Nephron progenitor cell (in vitro differentiated cells): ENCODE measurements around the gene RECQL5.

Experiments used
- DNase-seq: peaks from one replicate; pipeline ENCODE4 v3.0.0; 2021
- H3K27ac Mint-ChIP-seq: 2 replicates; pipeline ENCODE4 v1.8.0; 2021; ENCODE audit warnings: mild to moderate bottlenecking, moderate library complexity, mixed read lengths
- H3K27me3 Mint-ChIP-seq: 2 replicates; pipeline ENCODE4 v1.8.0; 2021; ENCODE audit warnings: mild to moderate bottlenecking, low read depth, mixed read lengths; ENCODE audit not compliant: poor library complexity
- H3K36me3 Mint-ChIP-seq: 2 replicates; pipeline ENCODE4 v1.8.0; 2021; ENCODE audit warnings: low read depth, mixed read lengths
- H3K4me1 Mint-ChIP-seq: 2 replicates; pipeline ENCODE4 v1.8.0; 2021; ENCODE audit warnings: mixed read lengths
- H3K4me3 Mint-ChIP-seq: 2 replicates; pipeline ENCODE4 v1.8.0; 2021; ENCODE audit warnings: mild to moderate bottlenecking, moderate library complexity, mixed read lengths
- H3K9me3 Mint-ChIP-seq: 2 replicates; pipeline ENCODE4 v1.8.0; 2021; ENCODE audit warnings: mild to moderate bottlenecking, moderate library complexity, mixed read lengths
- TF ChIP-seq, protein P1 (sequence below): fragments of 200-600 bp; sonication (generic); IDR thresholded peaks from 2 replicates; pipeline ENCODE4 v1.5.0; 2021; ENCODE audit warnings: antibody characterized with exemption

The RECQL5 gene

DNA sequence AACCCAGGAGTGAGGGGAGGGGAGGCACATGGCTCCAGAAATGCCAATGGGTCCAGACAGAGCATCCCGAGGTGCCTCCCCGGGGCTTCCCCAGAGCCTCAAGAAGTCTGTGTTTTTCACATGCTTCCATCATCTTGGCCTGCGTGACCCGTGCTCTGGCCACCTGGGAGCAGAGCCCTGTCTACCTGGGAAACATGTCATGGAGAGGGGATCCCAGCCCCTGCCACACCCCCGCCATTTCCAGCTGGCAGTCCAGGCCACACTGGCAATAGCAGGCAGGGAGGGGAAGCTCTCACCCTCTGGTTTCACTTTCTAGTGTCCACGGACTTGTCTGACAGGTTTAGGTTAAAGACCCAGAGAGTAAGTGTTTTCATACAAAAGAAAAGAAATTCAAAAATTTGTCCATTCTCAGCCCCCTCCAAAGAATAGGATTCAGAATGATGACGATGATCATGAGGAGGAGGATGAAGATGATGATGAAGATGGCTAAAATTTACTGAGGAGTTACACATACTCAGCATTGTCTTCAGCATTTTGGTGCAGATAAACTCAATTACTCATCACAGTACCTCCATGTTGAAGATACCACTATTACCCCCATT is 24.7 kb downstream of the RECQL5 start:
- TF ChIP-seq, protein P1, sequence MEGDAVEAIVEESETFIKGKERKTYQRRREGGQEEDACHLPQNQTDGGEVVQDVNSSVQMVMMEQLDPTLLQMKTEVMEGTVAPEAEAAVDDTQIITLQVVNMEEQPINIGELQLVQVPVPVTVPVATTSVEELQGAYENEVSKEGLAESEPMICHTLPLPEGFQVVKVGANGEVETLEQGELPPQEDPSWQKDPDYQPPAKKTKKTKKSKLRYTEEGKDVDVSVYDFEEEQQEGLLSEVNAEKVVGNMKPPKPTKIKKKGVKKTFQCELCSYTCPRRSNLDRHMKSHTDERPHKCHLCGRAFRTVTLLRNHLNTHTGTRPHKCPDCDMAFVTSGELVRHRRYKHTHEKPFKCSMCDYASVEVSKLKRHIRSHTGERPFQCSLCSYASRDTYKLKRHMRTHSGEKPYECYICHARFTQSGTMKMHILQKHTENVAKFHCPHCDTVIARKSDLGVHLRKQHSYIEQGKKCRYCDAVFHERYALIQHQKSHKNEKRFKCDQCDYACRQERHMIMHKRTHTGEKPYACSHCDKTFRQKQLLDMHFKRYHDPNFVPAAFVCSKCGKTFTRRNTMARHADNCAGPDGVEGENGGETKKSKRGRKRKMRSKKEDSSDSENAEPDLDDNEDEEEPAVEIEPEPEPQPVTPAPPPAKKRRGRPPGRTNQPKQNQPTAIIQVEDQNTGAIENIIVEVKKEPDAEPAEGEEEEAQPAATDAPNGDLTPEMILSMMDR: no peak
- Mint-ChIP-seq H3K9me3 (no peaks in the 10 kb centered on the region), H3K4me3 (no peak overlapping the region), H3K4me1 (no peaks in the 10 kb centered on the region), H3K27me3 (peaks cover 3% of the 10 kb centered on the region), H3K36me3 (no peaks in the 10 kb centered on the region), H3K27ac (no peak overlapping the region)
- DNase-seq: no peak

DNA sequence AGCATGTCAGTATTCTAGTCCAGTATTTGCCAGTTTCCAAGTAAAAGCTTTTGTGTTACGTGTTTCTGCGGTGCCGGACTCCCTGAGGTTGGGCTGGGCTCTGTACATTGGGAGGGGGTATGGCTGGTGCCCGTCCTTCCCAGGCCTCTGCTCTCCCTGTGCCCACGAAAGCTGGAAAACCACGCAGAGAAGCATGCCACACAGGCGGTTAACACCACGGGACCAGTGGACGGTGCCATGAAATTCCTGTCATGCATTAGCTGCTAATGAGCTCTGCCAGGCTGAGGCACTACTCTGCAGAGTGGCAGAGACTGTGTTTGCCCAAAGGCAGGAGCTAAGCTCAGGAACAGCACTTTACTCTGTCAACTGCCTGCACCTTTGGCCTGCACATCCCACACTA is 25.6 kb downstream of the RECQL5 start:
- H3K27ac Mint-ChIP-seq: peak overlapping the region; percentile 47
- H3K9me3 Mint-ChIP-seq: no peaks in the 10 kb centered on the region

DNA sequence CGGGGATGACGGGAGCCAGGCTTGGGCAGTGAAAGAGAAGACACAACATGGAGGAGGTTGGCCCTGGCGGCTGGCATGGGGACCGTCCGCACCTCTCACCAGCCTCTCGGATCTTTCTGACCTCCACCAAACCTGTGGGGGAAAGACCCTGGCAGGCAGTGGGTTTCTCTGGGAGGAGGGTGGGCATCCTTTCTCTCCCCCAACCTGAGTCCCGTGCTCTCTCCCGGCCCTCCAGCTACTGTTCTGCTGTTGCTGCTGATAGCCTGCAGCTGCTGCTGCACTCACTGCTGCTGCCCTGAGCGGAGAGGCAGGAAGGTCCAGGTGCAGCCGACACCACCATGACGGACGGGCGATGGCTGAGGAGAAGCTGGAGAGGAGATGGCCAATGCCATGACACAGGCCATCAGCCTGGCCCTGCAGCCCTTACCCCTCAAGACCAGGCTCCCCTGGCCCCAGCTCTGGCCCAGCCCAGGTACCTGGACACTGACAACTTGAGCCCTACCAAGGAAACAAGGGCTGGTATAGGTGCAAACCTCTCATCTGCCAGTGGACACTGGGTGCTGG is 26.3 kb downstream of the RECQL5 start:
- Mint-ChIP-seq H3K27ac (no peak overlapping the region), H3K4me3 (no peak overlapping the region), H3K27me3 (peaks cover 3% of the 10 kb centered on the region), H3K4me1 (peaks cover 3% of the 10 kb centered on the region), H3K9me3 (no peaks in the 10 kb centered on the region), H3K36me3 (no peaks in the 10 kb centered on the region)
- DNase-seq: no peak
- TF ChIP-seq, protein P1: no peak

More for the DNA sequence above, 25.6 kb downstream of the RECQL5 start:
- Mint-ChIP-seq H3K4me1 (no peaks in the 10 kb centered on the region), H3K4me3 (no peak overlapping the region), H3K36me3 (no peaks in the 10 kb centered on the region), H3K27me3 (peaks cover 3% of the 10 kb centered on the region)
- TF ChIP-seq, protein P1: no peak
- DNase-seq: no peak

DNA sequence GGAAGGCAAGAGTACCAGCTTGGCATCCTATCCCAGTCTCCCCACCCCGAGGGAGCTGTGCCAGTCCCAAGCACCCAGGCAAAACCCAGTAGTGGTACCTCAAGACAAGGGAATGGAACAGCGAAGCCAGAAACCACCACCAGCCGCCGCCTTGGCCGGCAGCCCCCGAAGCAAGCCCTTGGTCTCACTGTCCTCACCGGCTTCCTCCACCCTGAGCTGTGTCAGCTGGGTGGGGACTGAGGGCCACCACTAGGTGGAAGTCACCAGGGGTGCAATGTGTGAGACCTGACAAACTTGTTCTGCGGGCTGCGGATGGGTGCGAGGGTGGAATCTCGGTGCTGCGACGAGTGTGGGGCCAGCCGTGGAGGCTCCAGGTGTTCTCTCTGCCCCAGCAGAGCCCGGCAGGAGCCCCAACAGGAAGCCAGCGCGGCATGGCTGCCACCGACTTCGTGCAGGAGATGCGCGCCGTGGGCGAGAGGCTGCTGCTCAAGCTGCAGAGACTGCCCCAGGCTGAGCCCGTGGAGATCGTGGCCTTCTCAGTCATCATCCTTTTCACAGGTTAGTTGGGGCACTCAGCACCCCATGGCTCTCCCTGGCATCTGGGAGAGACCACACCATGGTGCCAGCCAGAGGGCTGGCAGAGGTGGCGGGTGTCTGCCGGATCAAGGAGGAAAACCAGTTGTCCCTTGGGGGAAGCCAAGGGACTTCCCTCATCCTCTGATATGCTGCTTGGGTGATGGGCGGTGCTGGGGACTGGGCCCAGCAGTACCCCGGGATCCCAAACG is 27.0 kb downstream of the RECQL5 start:
- Mint-ChIP-seq H3K27me3 (peaks cover 3% of the 10 kb centered on the region), H3K27ac (no peak overlapping the region), H3K36me3 (no peaks in the 10 kb centered on the region), H3K9me3 (no peaks in the 10 kb centered on the region), H3K4me1 (peaks cover 10% of the 10 kb centered on the region), H3K4me3 (no peak overlapping the region)
- TF ChIP-seq, protein P1: no peak
- no peak for DNase-seq

DNA sequence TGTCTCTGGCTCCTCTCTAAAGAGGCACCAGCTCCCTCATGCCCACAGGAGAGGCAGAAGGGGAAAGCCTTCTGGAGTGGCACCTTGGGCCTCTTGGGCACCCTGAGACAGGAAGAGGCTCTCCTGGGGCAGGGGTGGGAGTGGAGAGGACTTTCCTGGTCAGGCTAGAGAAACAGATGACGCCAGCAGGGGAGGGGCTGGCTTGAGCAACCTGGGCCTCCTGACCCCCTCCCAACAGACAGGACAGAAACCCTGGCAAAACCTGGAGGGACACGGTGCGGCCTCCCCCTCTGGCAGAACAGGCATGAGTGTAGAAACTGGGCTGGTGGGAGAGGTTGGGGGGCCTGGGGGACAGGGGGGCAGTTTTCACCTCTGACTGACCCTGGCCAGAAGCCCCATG is 27.6 kb downstream of the RECQL5 start:
- Mint-ChIP-seq H3K4me3 (no peak overlapping the region), H3K9me3 (no peaks in the 10 kb centered on the region), H3K4me1 (peaks cover 16% of the 10 kb centered on the region), H3K36me3 (no peaks in the 10 kb centered on the region), H3K27ac (no peak overlapping the region), H3K27me3 (peaks cover 3% of the 10 kb centered on the region)
- TF ChIP-seq, protein P1: no peak
- DNase-seq: no peak
